OCI-LY3 (cell line): ENCODE measurements around the gene SMIM38.

Experiments used
- H2AFZ ChIP-seq: fragments of 200-600, 300-600 bp; shearing (Covaris generic); 2 replicates; pipeline ENCODE4 v1.6.0; 2014; ENCODE audit warnings: antibody characterized with exemption, low read depth, low read length
- H3K27ac ChIP-seq: fragments of 200-600, 300-600 bp; sonication (generic); 2 replicates; pipeline ENCODE4 v1.5.1; 2014; ENCODE audit warnings: mild to moderate bottlenecking, low read length, moderate library complexity, mixed read lengths
- H3K27me3 ChIP-seq: fragments of 200-600, 300-600 bp; sonication (generic); 2 replicates; pipeline ENCODE4 v1.6.1; 2014; ENCODE audit warnings: low read depth, low read length, mixed read lengths
- H3K36me3 ChIP-seq: fragments of 200-600, 300-600 bp; sonication (generic); replicated peaks from 2 replicates; pipeline ENCODE3; 2014; ENCODE audit warnings: low read depth, low read length, mixed read lengths
- H3K4me1 ChIP-seq: fragments of 300-600, 200-600 bp; sonication (generic); 2 replicates; pipeline ENCODE4 v1.6.1; 2014; ENCODE audit warnings: low read length, mixed read lengths
- H3K4me2 ChIP-seq: fragments of 200-600, 300-600 bp; sonication (generic); 2 replicates; pipeline ENCODE4 v1.6.1; 2014; ENCODE audit warnings: low read length, mixed read lengths
- H3K4me3 ChIP-seq: fragments of 300-600, 200-600 bp; sonication (generic); 2 replicates; pipeline ENCODE4 v1.5.1; 2014; ENCODE audit warnings: antibody characterized with exemption, mild to moderate bottlenecking, low read length, moderate library complexity
- H3K79me2 ChIP-seq: fragments of 300-600, 200-600 bp; shearing (Covaris generic); 2 replicates; pipeline ENCODE4 v1.6.1; 2014; ENCODE audit warnings: mild to moderate bottlenecking, low read length, mixed read lengths
- H3K9ac ChIP-seq: fragments of 300-600, 200-600 bp; shearing (Covaris generic); 2 replicates; pipeline ENCODE4 v1.6.0; 2014; ENCODE audit warnings: mild to moderate bottlenecking, low read length, moderate library complexity
- H3K9me3 ChIP-seq: fragments of 200-600, 300-600 bp; shearing (Covaris generic); 2 replicates; pipeline ENCODE4 v1.6.1; 2014; ENCODE audit warnings: low read length, mixed read lengths; ENCODE audit not compliant: insufficient read depth
- H4K20me1 ChIP-seq: fragments of 200-600, 300-600 bp; sonication (generic); 2 replicates; pipeline ENCODE4 v1.6.1; 2016; ENCODE audit warnings: low read length, mixed read lengths; ENCODE audit not compliant: insufficient read depth
- EZH2phosphoT487 ChIP-seq: fragments of 200-600 bp; shearing (Covaris generic); IDR thresholded peaks from 2 replicates; pipeline ENCODE4 v1.6.1; 2018; ENCODE audit warnings: antibody characterized with exemption, mixed run types, low read depth
- TF ChIP-seq, protein P1 (sequence below): fragments of 200-600, 300-600 bp; sonication (generic); IDR thresholded peaks from 2 replicates; pipeline ENCODE4 v1.5.1; 2014; ENCODE audit warnings: antibody characterized with exemption, low read length, low read depth

The SMIM38 gene

DNA sequence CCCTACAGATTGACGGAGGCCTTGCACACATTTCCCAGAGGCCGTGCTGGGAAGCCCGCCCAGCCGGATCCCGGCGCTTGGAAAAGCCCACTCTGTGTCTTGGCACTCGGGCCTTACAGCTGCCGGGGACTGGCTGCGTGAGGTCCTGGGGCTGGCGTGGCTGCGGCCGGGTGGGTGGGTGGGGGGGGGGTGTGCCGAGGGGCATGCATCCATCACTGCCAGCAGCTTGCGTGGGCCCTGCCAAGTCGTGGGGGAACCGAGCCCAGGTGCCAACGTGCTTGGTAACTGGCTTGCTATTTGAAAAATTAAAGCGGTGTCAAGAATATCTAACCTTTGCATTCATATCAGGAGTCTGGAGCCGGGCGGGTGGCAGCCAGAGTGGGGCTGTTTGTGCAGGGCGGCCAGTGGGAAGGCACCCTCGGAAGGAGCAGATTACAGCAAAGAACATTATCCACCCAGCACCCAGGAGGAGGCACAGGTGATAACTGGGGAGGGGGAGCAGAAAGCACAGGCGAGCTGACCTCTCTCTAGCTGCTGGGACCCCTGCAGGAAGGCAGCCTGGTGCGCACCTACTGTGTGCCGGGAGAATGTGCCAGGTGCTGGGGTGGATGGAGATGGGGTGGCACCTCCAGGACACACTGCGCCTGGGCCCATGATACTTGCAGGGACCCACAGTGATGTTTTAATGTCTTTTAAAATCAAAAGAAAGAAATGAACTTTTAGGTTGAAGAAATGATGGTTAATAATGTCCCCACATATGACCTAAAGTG, 28.5 kb upstream of the SMIM38 start:
- Histone ChIP-seq H3K27me3 (0 out of 2 replicates have a peak, but pooled peaks cover 2% of the 10 kb centered on the region), H3K27ac (no peak overlapping the region), H4K20me1 (no peaks in the 10 kb centered on the region), H3K79me2 (no peaks in the 10 kb centered on the region), H3K9ac (no peak overlapping the region), H2AFZ (no peak overlapping the region), H3K4me1 (peaks cover 18% of the 10 kb centered on the region), H3K36me3 (no peaks in the 10 kb centered on the region), H3K4me3 (no peak overlapping the region), H3K9me3 (peaks cover 8% of the 10 kb centered on the region; the same call in 1 of the 2 replicates), H3K4me2 (no peak overlapping the region)
- TF ChIP-seq EZH2phosphoT487: no peak
- TF ChIP-seq, protein P1, sequence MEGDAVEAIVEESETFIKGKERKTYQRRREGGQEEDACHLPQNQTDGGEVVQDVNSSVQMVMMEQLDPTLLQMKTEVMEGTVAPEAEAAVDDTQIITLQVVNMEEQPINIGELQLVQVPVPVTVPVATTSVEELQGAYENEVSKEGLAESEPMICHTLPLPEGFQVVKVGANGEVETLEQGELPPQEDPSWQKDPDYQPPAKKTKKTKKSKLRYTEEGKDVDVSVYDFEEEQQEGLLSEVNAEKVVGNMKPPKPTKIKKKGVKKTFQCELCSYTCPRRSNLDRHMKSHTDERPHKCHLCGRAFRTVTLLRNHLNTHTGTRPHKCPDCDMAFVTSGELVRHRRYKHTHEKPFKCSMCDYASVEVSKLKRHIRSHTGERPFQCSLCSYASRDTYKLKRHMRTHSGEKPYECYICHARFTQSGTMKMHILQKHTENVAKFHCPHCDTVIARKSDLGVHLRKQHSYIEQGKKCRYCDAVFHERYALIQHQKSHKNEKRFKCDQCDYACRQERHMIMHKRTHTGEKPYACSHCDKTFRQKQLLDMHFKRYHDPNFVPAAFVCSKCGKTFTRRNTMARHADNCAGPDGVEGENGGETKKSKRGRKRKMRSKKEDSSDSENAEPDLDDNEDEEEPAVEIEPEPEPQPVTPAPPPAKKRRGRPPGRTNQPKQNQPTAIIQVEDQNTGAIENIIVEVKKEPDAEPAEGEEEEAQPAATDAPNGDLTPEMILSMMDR: no peak

DNA sequence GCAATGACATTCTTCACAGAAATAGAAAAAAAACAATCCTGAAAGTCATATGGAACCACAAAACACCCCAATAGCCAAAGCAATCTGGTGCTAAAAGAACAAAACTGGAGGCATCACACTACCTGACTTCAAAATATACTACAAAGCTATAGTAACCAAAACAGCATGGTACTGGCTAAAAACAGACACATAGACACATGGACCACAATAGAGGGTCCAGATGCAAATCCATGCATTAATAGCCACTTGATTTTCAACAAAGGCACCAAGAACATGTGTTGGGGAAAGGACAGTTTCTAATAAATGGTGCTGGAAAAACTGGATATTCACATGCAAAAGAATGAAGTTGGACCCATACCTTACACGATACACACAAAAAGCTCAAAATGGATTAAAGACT, 27.9 kb upstream of the SMIM38 start:
- Histone ChIP-seq H3K4me2 (no peak overlapping the region), H3K27ac (no peak overlapping the region), H3K9ac (no peak overlapping the region), H2AFZ (no peak overlapping the region), H3K4me1 (peaks cover 14% of the 10 kb centered on the region), H3K36me3 (peaks cover 5% of the 10 kb centered on the region), H4K20me1 (no peaks in the 10 kb centered on the region), H3K4me3 (no peak overlapping the region), H3K9me3 (peaks cover 13% of the 10 kb centered on the region), H3K27me3 (no peaks in the 10 kb centered on the region), H3K79me2 (no peaks in the 10 kb centered on the region)
- TF ChIP-seq, protein P1: no peak
- TF ChIP-seq EZH2phosphoT487: no peak

DNA sequence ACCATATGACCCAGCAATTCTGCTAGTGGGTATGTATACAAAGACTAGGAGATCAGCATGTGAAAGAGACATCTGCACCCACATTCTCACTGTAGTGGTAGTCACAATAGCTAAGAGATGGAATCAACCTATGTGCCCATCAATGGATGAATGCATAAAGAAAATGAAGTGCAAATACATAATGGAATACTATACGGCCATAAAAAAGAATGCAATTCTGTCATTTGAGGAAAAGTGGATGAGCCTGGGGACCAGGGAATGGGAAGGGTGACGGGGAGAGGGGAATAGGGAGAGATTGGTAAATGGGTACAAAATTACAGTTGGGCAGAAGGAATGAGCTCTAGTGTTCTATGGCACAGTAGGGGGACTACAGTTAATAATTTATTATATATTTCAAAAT, 26.7 kb upstream of the SMIM38 start:
- no peak overlapping the region for H3K9ac ChIP-seq
- no peak overlapping the region for H2AFZ ChIP-seq
- H3K4me3 ChIP-seq: no peak overlapping the region
- H3K36me3 ChIP-seq: peaks cover 16% of the 10 kb centered on the region
- H3K27me3 ChIP-seq: no peaks in the 10 kb centered on the region
- H3K4me1 ChIP-seq: peaks cover 8% of the 10 kb centered on the region
- TF ChIP-seq, protein P1: no peak
- no peak for TF ChIP-seq EZH2phosphoT487
- H3K4me2 ChIP-seq: no peak overlapping the region
- H3K9me3 ChIP-seq: peaks cover 24% of the 10 kb centered on the region
- H4K20me1 ChIP-seq: no peaks in the 10 kb centered on the region
- H3K27ac ChIP-seq: no peak overlapping the region
- H3K79me2 ChIP-seq: no peaks in the 10 kb centered on the region

DNA sequence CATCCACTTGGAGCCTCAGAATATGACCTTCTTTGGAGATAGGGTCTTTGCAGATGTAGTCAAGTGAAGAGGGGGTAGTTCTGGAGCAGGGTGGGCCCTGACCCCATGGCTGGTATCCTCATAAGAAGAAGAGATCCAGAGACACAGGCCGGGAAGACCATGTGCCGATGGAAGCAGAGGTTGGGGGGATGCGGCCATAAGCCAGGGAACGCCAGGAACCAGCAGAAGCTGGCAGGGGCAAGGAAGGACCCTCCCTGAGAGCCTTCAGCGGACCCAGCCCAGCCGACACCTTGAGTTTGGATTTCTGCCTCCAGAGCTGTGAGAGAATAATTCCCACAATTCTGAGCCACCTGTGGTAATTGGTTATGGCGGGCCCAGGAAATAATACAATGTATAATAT, 26.1 kb upstream of the SMIM38 start:
- peaks cover 10% of the 10 kb centered on the region for H3K4me1 ChIP-seq
- no peak overlapping the region for H3K4me3 ChIP-seq
- H2AFZ ChIP-seq: no peak overlapping the region
- no peaks in the 10 kb centered on the region for H3K27me3 ChIP-seq
- H3K9ac ChIP-seq: no peak overlapping the region
- H3K4me2 ChIP-seq: no peak overlapping the region
- H3K79me2 ChIP-seq: no peaks in the 10 kb centered on the region
- H3K36me3 ChIP-seq: peaks cover 18% of the 10 kb centered on the region
- no peaks in the 10 kb centered on the region for H4K20me1 ChIP-seq
- no peak overlapping the region for H3K27ac ChIP-seq
- no peak for TF ChIP-seq EZH2phosphoT487
- TF ChIP-seq, protein P1: no peak
- H3K9me3 ChIP-seq: peaks cover 26% of the 10 kb centered on the region
